GM19467 (cell line): ENCODE measurements around the gene PLSCR3.

Experiments
- ATAC-seq: cut with Tn5 transposase; IDR thresholded peaks from one replicate; pipeline ENCODE4 v1.9.1; 2021; ENCODE audit warnings: mild to moderate bottlenecking, moderate library complexity; ENCODE audit not compliant: unreplicated experiment

The PLSCR3 gene

GRCh38 chr17:7426896-7427489 lies 32.7 kb upstream of the PLSCR3 start:
- ATAC-seq: no peak

GRCh38 chr17:7426203-7426863 lies 32.0 kb upstream of the PLSCR3 start:
- ATAC-seq: no peak

GRCh38 chr17:7425756-7426155 lies 31.4 kb upstream of the PLSCR3 start:
- no peak for ATAC-seq

GRCh38 chr17:7425316-7425715 lies 31.0 kb upstream of the PLSCR3 start, which contains the start of gene SPEM2:
SPEM2 (plus strand) TSS chr17:7425616; CDS start chr17:7425689, 73 bp downstream.
- ATAC-seq: no peak

- no peak for ATAC-seq
Measured at GRCh38 chr17:7423679-7424078, 29.4 kb upstream of the PLSCR3 start.

- no peak for ATAC-seq
Measured at GRCh38 chr17:7421186-7421585, 26.9 kb upstream of the PLSCR3 start.

GRCh38 chr17:7419819-7420610 lies 25.7 kb upstream of the PLSCR3 start, which contains the start of gene SPEM1:
SPEM1 (plus strand) TSS chr17:7420324; CDS start chr17:7420385, 61 bp downstream.
- no peak for ATAC-seq

GRCh38 chr17:7418472-7419152 lies 24.3 kb upstream of the PLSCR3 start:
- no peak for ATAC-seq

- ATAC-seq: no peak
Measured at GRCh38 chr17:7417056-7417655, 22.8 kb upstream of the PLSCR3 start.

- no peak for ATAC-seq
Measured at GRCh38 chr17:7416323-7416722, 22.0 kb upstream of the PLSCR3 start.

GRCh38 chr17:7415784-7416183 lies 21.5 kb upstream of the PLSCR3 start:
- ATAC-seq: no peak

- ATAC-seq: no peak
Measured at GRCh38 chr17:7414837-7415236, 20.5 kb upstream of the PLSCR3 start.

GRCh38 chr17:7413346-7413985 lies 19.1 kb upstream of the PLSCR3 start:
- no peak for ATAC-seq

GRCh38 chr17:7411427-7411750 lies 17.1 kb upstream of the PLSCR3 start:
- ATAC-seq: no peak

- ATAC-seq: no peak
Measured at GRCh38 chr17:7410634-7411426, 16.5 kb upstream of the PLSCR3 start.

- no peak for ATAC-seq
Measured at GRCh38 chr17:7409716-7410115, 15.4 kb upstream of the PLSCR3 start.

- ATAC-seq: no peak
Measured at GRCh38 chr17:7408863-7409262, 14.5 kb upstream of the PLSCR3 start.

- no peak for ATAC-seq
Measured at GRCh38 chr17:7408252-7408727, 14.0 kb upstream of the PLSCR3 start.

- ATAC-seq: no peak
Measured at GRCh38 chr17:7407485-7408251, 13.3 kb upstream of the PLSCR3 start, which contains the start of gene NLGN2. NLGN2 (plus strand) TSS chr17:7407845; CDS start chr17:7408256, 411 bp downstream.
